B cell (primary cell): ENCODE results near the gene PLEKHH3. TPM values are rescaled to one million over a fixed set of nuclear protein-coding genes. Genes with fewer than 3 reads are reported as not detected.

Experiments used
- ATAC-seq: fragments of 200-7000 bp; cut with Tn5 transposase; one replicate; pipeline ENCODE4 v1.10.0; 2021; ENCODE audit warnings: low read depth, mild to moderate bottlenecking, moderate number of reproducible peaks, moderate library complexity
- CTCF ChIA-PET: fragments of 350-600 bp; sonication (Branson Sonifier 250); formaldehyde crosslinking; loops from one replicate; lab custom pipeline; 2021; ENCODE audit warnings: antibody characterized with exemption, inconsistent platforms; lab: Charles Lee
- POLR2A ChIA-PET: fragments of 350-600 bp; sonication (Branson Sonifier 250); formaldehyde crosslinking; loops from one replicate; lab custom pipeline; 2021; ENCODE audit warnings: antibody characterized with exemption; lab: Charles Lee
- DNase-seq: peaks from one replicate; pipeline ENCODE4 v3.0.0; 2013
- H2AFZ ChIP-seq: 2 replicates; pipeline ENCODE4 v1.6.1; 2012; ENCODE audit warnings: mild to moderate bottlenecking, low read depth, low read length; ENCODE audit not compliant: insufficient read depth, poor library complexity, severe bottlenecking
- H3K27ac ChIP-seq, 2 donors: 1 replicate in 1 of 2; 2 replicates in 1 of 2; pipeline ENCODE4 v1.5.1; 2012 to 2013; ENCODE audit warnings: low read length in 2 of 2, mild to moderate bottlenecking in 2 of 2, moderate library complexity in 1 of 2
- H3K27me3 ChIP-seq, 4 experiments: fragments of 200-600 bp in 1 of 4; sonication (generic) in 1 of 4; replicated peaks in 1 of 4; 1 replicate in 2 of 4; 2 replicates in 2 of 4; pipeline versions ENCODE4 v1.6.1 to v1.7.0; 2013 to 2016; ENCODE audit warnings: low read length in 3 of 4, mild to moderate bottlenecking in 2 of 4, mixed read lengths in 1 of 4, moderate library complexity in 1 of 4; ENCODE audit not compliant: insufficient read depth in 4 of 4, control insufficient read depth in 3 of 4; ENCODE audit errors: control extremely low read depth in 1 of 4
- H3K36me3 ChIP-seq, 2 experiments: replicated peaks in 1 of 2; 1 replicate in 1 of 2; 2 replicates in 1 of 2; pipeline versions ENCODE4 v1.6.1 to v1.7.1; 2013; ENCODE audit warnings: low read length in 1 of 2; ENCODE audit not compliant: insufficient read depth in 2 of 2, control insufficient read depth in 1 of 2; ENCODE audit errors: control extremely low read depth in 1 of 2, extremely low read depth in 1 of 2
- H3K4me1 ChIP-seq, 2 donors: fragments of 200-600 bp in 1 of 2; sonication (generic) in 1 of 2; 1 replicate in 1 of 2; 2 replicates in 1 of 2; pipeline versions ENCODE4 v1.5.1 to v1.6.1; 2013 to 2017; ENCODE audit warnings: low read length in 2 of 2; ENCODE audit not compliant: control insufficient read depth in 2 of 2, insufficient read depth in 2 of 2
- H3K4me2 ChIP-seq: replicated peaks from 2 replicates; pipeline ENCODE3; 2012; ENCODE audit warnings: mild to moderate bottlenecking, low read depth, low read length; ENCODE audit not compliant: poor library complexity, severe bottlenecking
- H3K4me3 ChIP-seq, 5 experiments: fragments of 200-600 bp in 1 of 5; sonication (generic) in 1 of 5; 1 replicate in 3 of 5; 2 replicates in 2 of 5; pipeline versions ENCODE4 v1.5.1 to v1.7.0; 2011 to 2016; ENCODE audit warnings: low read length in 4 of 5, mild to moderate bottlenecking in 4 of 5, low read depth in 2 of 5, control low read depth in 1 of 5, moderate library complexity in 1 of 5; ENCODE audit not compliant: insufficient read depth in 1 of 5; ENCODE audit errors: control extremely low read depth in 1 of 5, extremely low read depth in 1 of 5
- H3K79me2 ChIP-seq: fragments of 200-600 bp; sonication (generic); one replicate; pipeline ENCODE4 v1.6.0; 2016; ENCODE audit warnings: low read length; ENCODE audit not compliant: control insufficient read depth, insufficient read depth
- H3K9ac ChIP-seq: fragments of 200-600 bp; sonication (generic); 2 replicates; pipeline ENCODE4 v1.6.1; 2017; ENCODE audit warnings: mild to moderate bottlenecking, low read length, moderate library complexity
- H3K9me3 ChIP-seq, 3 donors: one replicate each; pipeline versions ENCODE4 v1.6.1 to v1.7.1; 2013; ENCODE audit warnings: low read length in 2 of 3; ENCODE audit not compliant: control insufficient read depth in 2 of 3, insufficient read depth in 1 of 3; ENCODE audit errors: control extremely low read depth in 1 of 3
- H4K20me1 ChIP-seq: 2 replicates; pipeline ENCODE4 v1.6.0; 2012; ENCODE audit warnings: mild to moderate bottlenecking, low read length; ENCODE audit not compliant: insufficient read depth, control insufficient read depth, poor library complexity, severe bottlenecking
- H3K27ac Mint-ChIP-seq: one replicate; pipeline ENCODE4 v1.8.0; 2021; ENCODE audit warnings: mixed read lengths
- H3K27me3 Mint-ChIP-seq: one replicate; pipeline ENCODE4 v1.8.0; 2021; ENCODE audit warnings: mixed read lengths
- H3K4me1 Mint-ChIP-seq: one replicate; pipeline ENCODE4 v1.8.0; 2021; ENCODE audit warnings: mixed read lengths
- H3K4me3 Mint-ChIP-seq: one replicate; pipeline ENCODE4 v1.8.0; 2021; ENCODE audit warnings: mixed read lengths
- H3K9me3 Mint-ChIP-seq: one replicate; pipeline ENCODE4 v1.8.0; 2022; ENCODE audit warnings: mixed read lengths; ENCODE audit not compliant: insufficient read depth
- EZH2 ChIP-seq: IDR thresholded peaks from 2 replicates; pipeline ENCODE4 v1.6.1; 2012; ENCODE audit warnings: borderline replicate concordance, low read depth, mild to moderate bottlenecking, moderate library complexity, low read length; ENCODE audit not compliant: insufficient read depth, poor library complexity, severe bottlenecking
- WGBS: methylation state at CpG from one replicate; pipeline ENCODE4 v1.1.5; 2013; ENCODE audit warnings: missing lambda C conversion rate; ENCODE audit not compliant: insufficient coverage; 5-methylcytosine and 5-hydroxymethylcytosine counted together
- intact Hi-C: fragments of 100-400 bp; cut with micrococcal nuclease; formaldehyde crosslinking; loops from one replicate; pipeline ENCODE4 v1.10.0; 2022
- polyA plus RNA-seq: library from polyadenylated mRNA; depleted of rRNA; stranded (reverse); fragments of >200 nt; gene quantifications from 2 replicates; pipeline ENCODE4 v1.2.3, GENCODE V29; 2012
- total RNA-seq, 2 donors: library from RNA; stranded (reverse); fragments of 120-200 nt in 1 of 2; gene quantifications; 1 replicate in 1 of 2; 2 replicates in 1 of 2; pipeline versions ENCODE4 v1.2.3 to v1.2.4, GENCODE V29; 2013 to 2022
- TF ChIP-seq, protein P1 (sequence below): fragments of 200-600 bp; IDR thresholded peaks from one replicate; pipeline ENCODE4 v1.8.0; 2022; ENCODE audit warnings: antibody characterized with exemption, mild to moderate bottlenecking

PLEKHH3 gene
- total and polyA plus RNA-seq, 2 donors (not counting 1 experiment from before 2014, with no cell fraction given): 0.44 to 0.67 TPM

DNA sequence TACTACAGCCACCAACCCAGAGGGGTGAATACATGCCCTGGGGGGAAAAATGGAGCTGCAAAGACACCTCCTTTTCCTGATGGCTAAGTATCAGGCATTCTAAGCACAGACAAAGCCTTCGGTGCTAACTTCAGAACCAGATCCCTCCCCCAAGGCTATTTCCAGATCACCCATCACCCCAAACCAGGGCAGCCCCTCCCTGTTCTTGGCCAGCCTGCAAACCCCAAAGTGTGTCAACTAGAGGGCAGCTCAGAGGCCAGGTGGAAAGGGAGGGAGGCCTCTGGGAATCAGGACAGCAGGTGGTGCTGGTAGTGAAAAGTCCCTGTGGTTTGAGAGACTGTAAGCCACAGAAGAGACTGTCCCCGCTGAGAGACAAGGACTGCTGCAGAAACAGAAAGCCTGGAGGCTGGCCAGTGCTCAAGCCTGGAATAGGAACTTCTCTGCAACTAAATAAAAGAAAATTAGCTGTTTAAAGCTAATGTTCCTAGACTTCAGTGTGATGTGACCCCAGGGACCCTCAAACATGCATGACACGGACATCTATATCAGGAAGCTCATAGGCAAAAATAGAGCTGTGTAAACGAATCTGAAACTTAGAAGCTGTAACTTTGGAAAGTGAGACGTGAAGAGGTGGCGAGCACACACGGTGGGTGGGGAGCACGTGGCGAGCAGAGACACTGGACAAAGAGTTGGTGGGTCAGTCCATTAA lies 58.2 kb downstream of the PLEKHH3 start:
- H3K4me1 Mint-ChIP-seq: peaks cover 21% of the 10 kb centered on the region
- Histone ChIP-seq H3K27ac (no peak overlapping the region), H3K9ac (peak overlapping the region; percentile 47), H3K4me3 (peak overlapping the region in 3 of 5 experiments; percentile 3 to 43 (median 25)), H3K9me3 (no peaks in the 10 kb centered on the region), H2AFZ (peak overlapping the region; percentile 67), H3K79me2 (no peaks in the 10 kb centered on the region), H4K20me1 (no peaks in the 10 kb centered on the region), H3K4me1 (peaks cover 10 to 18% of the 10 kb centered on the region in 2 donors), H3K36me3 (peaks cover 0 to 21% of the 10 kb centered on the region in 2 experiments), H3K4me2 (peak overlapping the region; percentile 59), H3K27me3 (no peaks in the 10 kb centered on the region)
- POLR2A ChIA-PET: no interaction called here
- H3K27me3 Mint-ChIP-seq: no peaks in the 10 kb centered on the region
- 16% methylated on average over 7 of the region's 9 CpGs for WGBS
- TF ChIP-seq, protein P1, sequence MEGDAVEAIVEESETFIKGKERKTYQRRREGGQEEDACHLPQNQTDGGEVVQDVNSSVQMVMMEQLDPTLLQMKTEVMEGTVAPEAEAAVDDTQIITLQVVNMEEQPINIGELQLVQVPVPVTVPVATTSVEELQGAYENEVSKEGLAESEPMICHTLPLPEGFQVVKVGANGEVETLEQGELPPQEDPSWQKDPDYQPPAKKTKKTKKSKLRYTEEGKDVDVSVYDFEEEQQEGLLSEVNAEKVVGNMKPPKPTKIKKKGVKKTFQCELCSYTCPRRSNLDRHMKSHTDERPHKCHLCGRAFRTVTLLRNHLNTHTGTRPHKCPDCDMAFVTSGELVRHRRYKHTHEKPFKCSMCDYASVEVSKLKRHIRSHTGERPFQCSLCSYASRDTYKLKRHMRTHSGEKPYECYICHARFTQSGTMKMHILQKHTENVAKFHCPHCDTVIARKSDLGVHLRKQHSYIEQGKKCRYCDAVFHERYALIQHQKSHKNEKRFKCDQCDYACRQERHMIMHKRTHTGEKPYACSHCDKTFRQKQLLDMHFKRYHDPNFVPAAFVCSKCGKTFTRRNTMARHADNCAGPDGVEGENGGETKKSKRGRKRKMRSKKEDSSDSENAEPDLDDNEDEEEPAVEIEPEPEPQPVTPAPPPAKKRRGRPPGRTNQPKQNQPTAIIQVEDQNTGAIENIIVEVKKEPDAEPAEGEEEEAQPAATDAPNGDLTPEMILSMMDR: no peak
- TF ChIP-seq EZH2: no peak
- DNase-seq: peak; percentile 51
- H3K27ac Mint-ChIP-seq: no peak overlapping the region
- no peaks in the 10 kb centered on the region for H3K9me3 Mint-ChIP-seq
- peak overlapping the region; percentile 60 for H3K4me3 Mint-ChIP-seq
- CTCF ChIA-PET: interaction anchor here (0.6 to 1.9 kb wide), 8 partner anchors 12 to 203 kb away, joined by 3 to 7 read pairs (median 4); partner anchors contain the start of gene PLEKHH3
- ATAC-seq: peak; percentile 49
- intact Hi-C loops: no loop called here

DNA sequence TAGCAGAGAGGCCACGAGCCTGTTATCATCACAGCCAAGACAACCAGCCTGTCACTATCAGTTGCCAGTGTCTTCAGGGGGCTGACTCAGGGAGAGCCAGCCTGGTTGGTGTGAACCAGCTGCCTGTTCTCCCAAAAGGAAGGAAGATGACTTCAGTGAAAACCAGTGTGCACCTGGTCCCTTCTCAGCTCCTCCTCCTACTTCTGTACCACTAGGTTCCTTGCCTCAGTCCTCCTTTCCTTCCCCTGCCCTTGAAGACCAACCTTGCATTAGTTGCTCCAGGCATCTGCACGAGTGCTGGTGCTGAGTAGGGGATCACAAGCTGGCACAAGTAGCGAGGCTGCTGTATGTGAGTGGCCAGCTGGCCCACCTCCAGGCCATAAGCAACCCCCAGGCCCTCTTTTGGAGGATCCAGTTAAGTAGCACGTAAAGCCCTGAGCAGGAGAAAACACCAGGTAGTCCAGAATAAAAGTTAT lies 58.8 kb downstream of the PLEKHH3 start:
- Histone ChIP-seq H3K27me3 (no peaks in the 10 kb centered on the region), H3K4me3 (no peak overlapping the region), H3K4me1 (peaks cover 10 to 18% of the 10 kb centered on the region in 2 donors), H3K9ac (no peak overlapping the region), H3K4me2 (peak overlapping the region; percentile 59), H3K79me2 (no peaks in the 10 kb centered on the region), H2AFZ (peak overlapping the region; percentile 67), H3K9me3 (no peaks in the 10 kb centered on the region), H3K27ac (no peak overlapping the region), H4K20me1 (no peaks in the 10 kb centered on the region), H3K36me3 (peaks cover 0 to 22% of the 10 kb centered on the region in 2 experiments)
- TF ChIP-seq EZH2: no peak
- TF ChIP-seq, protein P1: no peak
- DNase-seq (no peak), ATAC-seq (no peak)
- Mint-ChIP-seq H3K9me3 (no peaks in the 10 kb centered on the region), H3K27me3 (no peaks in the 10 kb centered on the region), H3K27ac (peak overlapping the region; percentile 50), H3K4me1 (peaks cover 21% of the 10 kb centered on the region), H3K4me3 (no peak overlapping the region)
- 71% methylated on average over 4 of the region's 4 CpGs for WGBS
- intact Hi-C loops: no loop called here
- ChIA-PET CTCF (interaction anchor here (1.2 to 1.9 kb wide), 6 partner anchors 40 to 204 kb away, joined by 3 to 7 read pairs (median 5); partner anchors contain the start of gene PLEKHH3), POLR2A (interaction anchor here (0.6 kb wide), 1 partner anchor 183 kb away, joined by 3 read pairs; no protein-coding TSS in a partner anchor)
